ENCODE measurements around the gene TNK1.

DNA sequence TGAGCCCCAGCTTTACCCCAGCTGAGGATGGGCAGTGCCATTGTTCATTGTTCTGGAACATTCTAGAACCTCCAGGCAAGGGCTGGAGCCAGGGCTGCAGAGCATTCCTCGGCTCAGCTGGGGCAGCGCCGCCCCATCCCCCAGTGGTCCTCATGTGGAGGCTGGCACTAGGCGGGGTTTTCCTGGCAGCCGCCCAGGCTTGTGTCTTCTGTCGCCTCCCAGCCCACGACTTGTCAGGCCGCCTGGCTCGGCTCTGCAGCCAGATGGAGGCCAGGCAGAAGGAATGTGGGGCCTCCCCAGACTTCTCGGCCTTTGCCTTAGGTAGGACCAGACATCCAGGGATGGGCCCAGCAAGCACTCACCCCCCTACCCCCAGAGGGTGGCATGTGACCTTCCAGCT lies 25.8 kb upstream of the TNK1 start, which contains the start of gene TMEM95:
- TF ChIP-seq, protein P1, sequence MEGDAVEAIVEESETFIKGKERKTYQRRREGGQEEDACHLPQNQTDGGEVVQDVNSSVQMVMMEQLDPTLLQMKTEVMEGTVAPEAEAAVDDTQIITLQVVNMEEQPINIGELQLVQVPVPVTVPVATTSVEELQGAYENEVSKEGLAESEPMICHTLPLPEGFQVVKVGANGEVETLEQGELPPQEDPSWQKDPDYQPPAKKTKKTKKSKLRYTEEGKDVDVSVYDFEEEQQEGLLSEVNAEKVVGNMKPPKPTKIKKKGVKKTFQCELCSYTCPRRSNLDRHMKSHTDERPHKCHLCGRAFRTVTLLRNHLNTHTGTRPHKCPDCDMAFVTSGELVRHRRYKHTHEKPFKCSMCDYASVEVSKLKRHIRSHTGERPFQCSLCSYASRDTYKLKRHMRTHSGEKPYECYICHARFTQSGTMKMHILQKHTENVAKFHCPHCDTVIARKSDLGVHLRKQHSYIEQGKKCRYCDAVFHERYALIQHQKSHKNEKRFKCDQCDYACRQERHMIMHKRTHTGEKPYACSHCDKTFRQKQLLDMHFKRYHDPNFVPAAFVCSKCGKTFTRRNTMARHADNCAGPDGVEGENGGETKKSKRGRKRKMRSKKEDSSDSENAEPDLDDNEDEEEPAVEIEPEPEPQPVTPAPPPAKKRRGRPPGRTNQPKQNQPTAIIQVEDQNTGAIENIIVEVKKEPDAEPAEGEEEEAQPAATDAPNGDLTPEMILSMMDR (IDR thresholded peaks at IDR 0.05; ENCODE audit: extremely low read depth in 1 of 2, insufficient read depth in 1 of 2, low read depth in 1 of 2, low read length in 2 of 2) = no peak
- TF ChIP-seq JUN (IDR thresholded peaks at IDR 0.05; ENCODE audit: borderline replicate concordance, insufficient read depth, insufficient read length, low read depth) = no peak
